ENCODE results near the gene PARD3. TPM values are rescaled to one million over a fixed set of nuclear protein-coding genes. Genes with fewer than 3 reads are reported as not detected.

The PARD3 gene
- total and polyA plus RNA-seq, 10 of the 15 experiments (the other 5 are each of a cell fraction or from before 2014, with no cell fraction given): 2.6 to 43.1 (median 13.9) TPM

DNA sequence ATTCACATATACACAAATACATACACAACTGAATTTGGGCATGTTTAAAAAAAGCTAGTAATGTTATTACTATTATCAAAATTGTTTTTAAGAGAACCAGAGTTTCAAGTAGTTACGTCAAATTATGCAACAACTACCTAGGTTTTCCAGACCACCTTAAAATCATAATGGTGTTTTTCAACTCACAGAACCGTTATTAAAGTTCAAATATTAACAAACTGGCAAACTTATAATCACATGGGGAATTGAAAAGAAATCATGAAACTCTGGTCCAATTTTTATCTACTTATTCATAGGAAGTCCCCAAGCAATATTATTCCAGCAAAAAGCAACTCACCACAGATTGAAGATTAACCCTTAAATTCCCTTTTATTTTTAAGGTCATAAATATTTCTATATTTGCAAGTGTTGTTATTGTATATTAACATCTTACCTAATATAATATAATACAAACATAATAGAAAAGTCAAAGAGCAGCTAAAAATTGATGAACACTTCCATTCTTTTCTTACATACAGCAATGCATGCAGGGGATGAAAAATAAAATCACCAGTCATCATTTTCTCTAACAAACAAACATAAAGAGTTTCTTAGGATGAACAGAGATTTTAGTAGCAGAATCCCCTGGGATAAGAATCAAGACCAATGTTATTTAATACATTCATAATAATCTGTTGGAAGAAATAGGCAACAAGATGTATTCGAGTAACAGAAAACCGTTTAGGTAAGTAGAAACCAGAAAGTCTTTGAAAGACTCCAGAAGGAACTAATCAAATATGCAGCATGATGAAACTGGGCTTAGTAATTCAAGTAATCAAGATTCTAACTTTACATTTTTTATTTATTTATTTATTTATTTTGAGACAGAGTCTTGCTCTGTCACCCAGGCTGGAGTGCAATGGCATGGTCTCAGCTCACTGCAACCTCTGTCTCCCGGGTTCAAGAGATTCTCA, 391.1 kb downstream of the PARD3 start:
- in situ Hi-C loops (cut with MboI): no loop called here
- SMC1A ChIA-PET (ENCODE audit: uncharacterized antibody, unreplicated experiment): interaction anchor here (1.3 kb wide), 1 partner anchor 15 kb away, joined by 4 read pairs; no protein-coding TSS in a partner anchor
- TF ChIP-seq SUPT20H (IDR thresholded peaks at IDR 0.05; ENCODE audit: borderline replicate concordance, control insufficient read depth, low read depth, low read length) (no peak), MEF2A (IDR thresholded peaks at IDR 0.05; ENCODE audit: insufficient read depth, low read depth, low read length) (no peak), FOXM1 (IDR thresholded peaks at IDR 0.05; ENCODE audit: low read depth, low read length) (no peak), PAX8 (IDR thresholded peaks at IDR 0.05) (no peak), SPI1 (IDR thresholded peaks at IDR 0.05; ENCODE audit: borderline replicate concordance, insufficient read depth, low read depth, low read length) (no peak), MYC (IDR thresholded peaks at IDR 0.05; ENCODE audit: insufficient read depth, insufficient read length, insufficient replicate concordance, low read length, severe bottlenecking) (no peak), CHD2 (IDR thresholded peaks at IDR 0.05; ENCODE audit: borderline replicate concordance, low read depth, low read length) (no peak), EED (IDR thresholded peaks at IDR 0.05; ENCODE audit: low read depth) (no peak), ZBED1 (IDR thresholded peaks at IDR 0.05; ENCODE audit: borderline replicate concordance) (no peak), RUNX3 (IDR thresholded peaks at IDR 0.05; ENCODE audit: low read length) (no peak)
- TF ChIP-seq, protein P1, sequence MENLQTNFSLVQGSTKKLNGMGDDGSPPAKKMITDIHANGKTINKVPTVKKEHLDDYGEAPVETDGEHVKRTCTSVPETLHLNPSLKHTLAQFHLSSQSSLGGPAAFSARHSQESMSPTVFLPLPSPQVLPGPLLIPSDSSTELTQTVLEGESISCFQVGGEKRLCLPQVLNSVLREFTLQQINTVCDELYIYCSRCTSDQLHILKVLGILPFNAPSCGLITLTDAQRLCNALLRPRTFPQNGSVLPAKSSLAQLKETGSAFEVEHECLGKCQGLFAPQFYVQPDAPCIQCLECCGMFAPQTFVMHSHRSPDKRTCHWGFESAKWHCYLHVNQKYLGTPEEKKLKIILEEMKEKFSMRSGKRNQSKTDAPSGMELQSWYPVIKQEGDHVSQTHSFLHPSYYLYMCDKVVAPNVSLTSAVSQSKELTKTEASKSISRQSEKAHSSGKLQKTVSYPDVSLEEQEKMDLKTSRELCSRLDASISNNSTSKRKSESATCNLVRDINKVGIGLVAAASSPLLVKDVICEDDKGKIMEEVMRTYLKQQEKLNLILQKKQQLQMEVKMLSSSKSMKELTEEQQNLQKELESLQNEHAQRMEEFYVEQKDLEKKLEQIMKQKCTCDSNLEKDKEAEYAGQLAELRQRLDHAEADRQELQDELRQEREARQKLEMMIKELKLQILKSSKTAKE (IDR thresholded peaks at IDR 0.05; ENCODE audit: low read depth, poor library complexity, severe bottlenecking): no peak
- TF ChIP-seq, protein P2, sequence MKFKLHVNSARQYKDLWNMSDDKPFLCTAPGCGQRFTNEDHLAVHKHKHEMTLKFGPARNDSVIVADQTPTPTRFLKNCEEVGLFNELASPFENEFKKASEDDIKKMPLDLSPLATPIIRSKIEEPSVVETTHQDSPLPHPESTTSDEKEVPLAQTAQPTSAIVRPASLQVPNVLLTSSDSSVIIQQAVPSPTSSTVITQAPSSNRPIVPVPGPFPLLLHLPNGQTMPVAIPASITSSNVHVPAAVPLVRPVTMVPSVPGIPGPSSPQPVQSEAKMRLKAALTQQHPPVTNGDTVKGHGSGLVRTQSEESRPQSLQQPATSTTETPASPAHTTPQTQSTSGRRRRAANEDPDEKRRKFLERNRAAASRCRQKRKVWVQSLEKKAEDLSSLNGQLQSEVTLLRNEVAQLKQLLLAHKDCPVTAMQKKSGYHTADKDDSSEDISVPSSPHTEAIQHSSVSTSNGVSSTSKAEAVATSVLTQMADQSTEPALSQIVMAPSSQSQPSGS (IDR thresholded peaks at IDR 0.05; ENCODE audit: low read length): no peak
- TF ChIP-seq, protein P3, sequence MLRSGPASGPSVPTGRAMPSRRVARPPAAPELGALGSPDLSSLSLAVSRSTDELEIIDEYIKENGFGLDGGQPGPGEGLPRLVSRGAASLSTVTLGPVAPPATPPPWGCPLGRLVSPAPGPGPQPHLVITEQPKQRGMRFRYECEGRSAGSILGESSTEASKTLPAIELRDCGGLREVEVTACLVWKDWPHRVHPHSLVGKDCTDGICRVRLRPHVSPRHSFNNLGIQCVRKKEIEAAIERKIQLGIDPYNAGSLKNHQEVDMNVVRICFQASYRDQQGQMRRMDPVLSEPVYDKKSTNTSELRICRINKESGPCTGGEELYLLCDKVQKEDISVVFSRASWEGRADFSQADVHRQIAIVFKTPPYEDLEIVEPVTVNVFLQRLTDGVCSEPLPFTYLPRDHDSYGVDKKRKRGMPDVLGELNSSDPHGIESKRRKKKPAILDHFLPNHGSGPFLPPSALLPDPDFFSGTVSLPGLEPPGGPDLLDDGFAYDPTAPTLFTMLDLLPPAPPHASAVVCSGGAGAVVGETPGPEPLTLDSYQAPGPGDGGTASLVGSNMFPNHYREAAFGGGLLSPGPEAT (IDR thresholded peaks at IDR 0.05; ENCODE audit: low read depth): no peak

More for the DNA sequence above, 391.1 kb downstream of the PARD3 start:
- ChIA-PET POLR2A (interaction anchor here (1.0 kb wide), 1 partner anchor 9 kb away, joined by 3 read pairs; no protein-coding TSS in a partner anchor), CTCF (interaction anchor here (0.8 to 1.4 kb wide), 2 partner anchors 15 to 72 kb away, joined by 3 to 4 read pairs; no protein-coding TSS in a partner anchor), RAD21 (ENCODE audit: unreplicated experiment) (interaction anchor here (0.6 kb wide), 1 partner anchor 16 kb away, joined by 4 read pairs; no protein-coding TSS in a partner anchor)
- 27% methylated on average over 5 of the region's 5 CpGs for WGBS (ENCODE audit: insufficient coverage, insufficient replicate concordance, low lambda C conversion rate, missing lambda C conversion rate)
- intact Hi-C loops (cut with micrococcal nuclease; ENCODE audit: unreplicated experiment): loop anchor here (10.0 kb wide), 1 partner anchor 61 kb away; no protein-coding TSS in a partner anchor
- Histone ChIP-seq H3K79me2 (ENCODE audit: control insufficient read depth, insufficient read depth, low read length) (no peaks in the 10 kb centered on the region), H2AFZ (ENCODE audit: control insufficient read depth, low read depth, low read length) (no peak overlapping the region), H4K20me1 (ENCODE audit: control insufficient read depth, insufficient read depth) (no peaks in the 10 kb centered on the region), H3K27me3 (replicated peaks in 1 of 2; ENCODE audit: control insufficient read depth in 2 of 2, insufficient read depth in 2 of 2, low read length in 1 of 2) (no peaks in the 10 kb centered on the region), H3K9ac (ENCODE audit: control insufficient read depth, insufficient read depth, low read length) (no peak overlapping the region), H3K9me3 (replicated peaks; ENCODE audit: control insufficient read depth, insufficient read depth, low read length) (no peaks in the 10 kb centered on the region), H3K36me3 (ENCODE audit: control insufficient read depth in 2 of 2, insufficient read depth in 2 of 2, low read length in 1 of 2) (no peaks in the 10 kb centered on the region), H3K4me2 (ENCODE audit: control insufficient read depth, insufficient read depth) (no peak overlapping the region), H3K27ac (ENCODE audit: control insufficient read depth, insufficient read depth) (no peak overlapping the region), H3K4me1 (ENCODE audit: control insufficient read depth, insufficient read depth, low read length) (no peaks in the 10 kb centered on the region), H3K4me3 (no peak overlapping the region)
- no peak for DNase-seq (ENCODE audit: low read depth, low spot score)
- FAIRE-seq: no peak
- no peak for ATAC-seq
- no TSS peak for BruUV-seq (replicated peaks)

Data from GM12878 (cell line).